OCI-LY3 (cell line): ENCODE data around the gene ZNF24.

ENCODE experiments used
- CTCF ChIP-seq: fragments of 200-600, 300-600 bp; sonication (generic); IDR thresholded peaks from 2 replicates; pipeline ENCODE4 v1.5.1; 2014; ENCODE audit warnings: antibody characterized with exemption, low read length, low read depth
- EZH2phosphoT487 ChIP-seq: fragments of 200-600 bp; shearing (Covaris generic); IDR thresholded peaks from 2 replicates; pipeline ENCODE4 v1.6.1; 2018; ENCODE audit warnings: antibody characterized with exemption, mixed run types, low read depth

GRCh38 chr18:35343488-35343935 is 708 bp downstream of the ZNF24 start:
- no peak for TF ChIP-seq CTCF
- TF ChIP-seq EZH2phosphoT487 = no peak
